ENCODE data around the gene PODN.

DNA sequence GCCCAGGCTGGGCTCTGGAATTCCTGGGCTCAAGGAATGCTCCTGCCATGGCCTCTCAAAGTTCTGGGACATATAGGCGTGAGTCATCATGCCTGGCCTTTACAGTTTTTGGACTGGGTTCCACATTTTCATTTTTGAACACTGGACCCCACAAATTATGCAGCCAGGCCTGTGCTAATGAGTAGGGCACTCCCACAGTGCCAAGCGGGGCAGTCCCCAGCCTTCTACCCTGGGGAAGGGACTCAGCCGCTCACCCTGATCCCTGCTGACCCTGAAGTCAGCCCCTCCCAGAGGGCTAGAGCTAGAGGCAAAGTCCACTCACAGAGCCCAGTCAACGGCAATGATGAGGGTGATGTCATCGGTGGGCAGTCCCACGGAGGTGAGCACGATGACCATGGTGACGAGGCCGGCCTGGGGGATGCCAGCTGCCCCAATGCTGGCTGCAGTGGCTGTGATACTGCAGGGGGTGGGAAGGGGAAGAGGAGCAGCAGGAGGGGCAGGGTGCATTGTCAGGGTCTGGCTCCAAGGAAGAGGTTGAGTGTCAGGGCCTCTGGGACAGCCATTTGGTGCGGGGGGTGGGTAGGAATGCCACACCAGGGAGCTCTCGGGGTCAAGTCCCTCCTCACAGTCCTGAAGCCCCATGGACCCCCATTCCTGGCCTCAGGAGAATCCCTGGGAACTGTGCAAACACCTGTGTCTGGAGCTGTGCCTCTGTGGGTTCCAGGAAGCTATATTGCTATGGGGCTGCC, 27.6 kb downstream of the PODN start:
- no peak for TF ChIP-seq POLR2A (IDR thresholded peaks at IDR 0.05)
- TF ChIP-seq, protein P1, sequence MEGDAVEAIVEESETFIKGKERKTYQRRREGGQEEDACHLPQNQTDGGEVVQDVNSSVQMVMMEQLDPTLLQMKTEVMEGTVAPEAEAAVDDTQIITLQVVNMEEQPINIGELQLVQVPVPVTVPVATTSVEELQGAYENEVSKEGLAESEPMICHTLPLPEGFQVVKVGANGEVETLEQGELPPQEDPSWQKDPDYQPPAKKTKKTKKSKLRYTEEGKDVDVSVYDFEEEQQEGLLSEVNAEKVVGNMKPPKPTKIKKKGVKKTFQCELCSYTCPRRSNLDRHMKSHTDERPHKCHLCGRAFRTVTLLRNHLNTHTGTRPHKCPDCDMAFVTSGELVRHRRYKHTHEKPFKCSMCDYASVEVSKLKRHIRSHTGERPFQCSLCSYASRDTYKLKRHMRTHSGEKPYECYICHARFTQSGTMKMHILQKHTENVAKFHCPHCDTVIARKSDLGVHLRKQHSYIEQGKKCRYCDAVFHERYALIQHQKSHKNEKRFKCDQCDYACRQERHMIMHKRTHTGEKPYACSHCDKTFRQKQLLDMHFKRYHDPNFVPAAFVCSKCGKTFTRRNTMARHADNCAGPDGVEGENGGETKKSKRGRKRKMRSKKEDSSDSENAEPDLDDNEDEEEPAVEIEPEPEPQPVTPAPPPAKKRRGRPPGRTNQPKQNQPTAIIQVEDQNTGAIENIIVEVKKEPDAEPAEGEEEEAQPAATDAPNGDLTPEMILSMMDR (IDR thresholded peaks at IDR 0.05), result no peak

All from ovary (tissue), 3 donors.